Kidney epithelial cell (primary cell): Measurements from ENCODE around the gene MIF4GD. TPM values are rescaled to one million over a fixed set of nuclear protein-coding genes. Genes with fewer than 3 reads are reported as not detected.

ENCODE experiments used
- DNase-seq: peaks from one replicate; pipeline ENCODE4 v3.0.0-alpha.2; 2010; ENCODE audit warnings: low read depth
- H3K27me3 ChIP-seq: 2 replicates; pipeline ENCODE4 v1.6.0; 2011; ENCODE audit warnings: low read length; ENCODE audit not compliant: control insufficient read depth, insufficient read depth
- H3K36me3 ChIP-seq: 2 replicates; pipeline ENCODE4 v1.5.1; 2011; ENCODE audit warnings: low read length; ENCODE audit not compliant: control insufficient read depth, insufficient read depth
- H3K4me3 ChIP-seq: 2 replicates; pipeline ENCODE4 v1.5.1; 2011; ENCODE audit warnings: low read depth, mild to moderate bottlenecking, control low read depth, low read length
- CTCF ChIP-seq: IDR thresholded peaks from 2 replicates; pipeline ENCODE4 v1.5.1; 2011; ENCODE audit warnings: mild to moderate bottlenecking, moderate library complexity, low read length, control low read depth, inconsistent platforms; ENCODE audit not compliant: insufficient read depth, poor library complexity, severe bottlenecking
- total RNA-seq: library from RNA; depleted of rRNA; stranded (reverse); fragments of >200 nt; gene quantifications from 2 replicates; pipeline ENCODE4 v1.2.3, GENCODE V29; 2015

The MIF4GD gene
- total RNA-seq, 1 donor from 2014 or later: 26.7 TPM

- no peak for DNase-seq
- Histone ChIP-seq H3K4me3 (no peak overlapping the region), H3K36me3 (peaks cover 6% of the 10 kb centered on the region), H3K27me3 (no peaks in the 10 kb centered on the region)
- no peak for TF ChIP-seq CTCF
Observed at GRCh38 chr17:75244133-75244866, 26.7 kb downstream of the MIF4GD start.

GRCh38 chr17:75242461-75243042 lies 28.5 kb downstream of the MIF4GD start:
- DNase-seq: no peak
- Histone ChIP-seq H3K27me3 (no peaks in the 10 kb centered on the region), H3K36me3 (peaks cover 7% of the 10 kb centered on the region), H3K4me3 (no peak overlapping the region)
- TF ChIP-seq CTCF: no peak

- no peak for TF ChIP-seq CTCF
- peaks cover 7% of the 10 kb centered on the region for H3K36me3 ChIP-seq
- H3K4me3 ChIP-seq: no peak overlapping the region
- H3K27me3 ChIP-seq: no peaks in the 10 kb centered on the region
- DNase-seq: no peak
Observed at GRCh38 chr17:75241996-75242460, 29.0 kb downstream of the MIF4GD start.

GRCh38 chr17:75241502-75241901 lies 29.5 kb downstream of the MIF4GD start:
- H3K36me3 ChIP-seq: peaks cover 6% of the 10 kb centered on the region
- no peak for TF ChIP-seq CTCF
- no peak overlapping the region for H3K4me3 ChIP-seq
- DNase-seq: no peak
- H3K27me3 ChIP-seq: no peaks in the 10 kb centered on the region

- H3K4me3 ChIP-seq: no peak overlapping the region
- H3K27me3 ChIP-seq: no peaks in the 10 kb centered on the region
- no peak for TF ChIP-seq CTCF
- no peak for DNase-seq
- peaks cover 3% of the 10 kb centered on the region for H3K36me3 ChIP-seq
Observed at GRCh38 chr17:75241143-75241430, 29.9 kb downstream of the MIF4GD start.
